Epithelial cell of prostate (primary cell): Measurements from ENCODE around the gene NCLN.
"Not testable (repeated sequence)": the region's sequence is repeated elsewhere in the genome, so short reads cannot be mapped to it uniquely, and the experiment has no call there.

Experiments used
- DNase-seq: peaks from one replicate; pipeline ENCODE4 v3.0.0-alpha.2; 2011; ENCODE audit warnings: low read depth, low spot score
- H3K27ac ChIP-seq: fragments of 450-650 bp; 2 replicates; pipeline ENCODE4 v1.5.1; 2017; ENCODE audit warnings: mild to moderate bottlenecking

The NCLN gene

DNA sequence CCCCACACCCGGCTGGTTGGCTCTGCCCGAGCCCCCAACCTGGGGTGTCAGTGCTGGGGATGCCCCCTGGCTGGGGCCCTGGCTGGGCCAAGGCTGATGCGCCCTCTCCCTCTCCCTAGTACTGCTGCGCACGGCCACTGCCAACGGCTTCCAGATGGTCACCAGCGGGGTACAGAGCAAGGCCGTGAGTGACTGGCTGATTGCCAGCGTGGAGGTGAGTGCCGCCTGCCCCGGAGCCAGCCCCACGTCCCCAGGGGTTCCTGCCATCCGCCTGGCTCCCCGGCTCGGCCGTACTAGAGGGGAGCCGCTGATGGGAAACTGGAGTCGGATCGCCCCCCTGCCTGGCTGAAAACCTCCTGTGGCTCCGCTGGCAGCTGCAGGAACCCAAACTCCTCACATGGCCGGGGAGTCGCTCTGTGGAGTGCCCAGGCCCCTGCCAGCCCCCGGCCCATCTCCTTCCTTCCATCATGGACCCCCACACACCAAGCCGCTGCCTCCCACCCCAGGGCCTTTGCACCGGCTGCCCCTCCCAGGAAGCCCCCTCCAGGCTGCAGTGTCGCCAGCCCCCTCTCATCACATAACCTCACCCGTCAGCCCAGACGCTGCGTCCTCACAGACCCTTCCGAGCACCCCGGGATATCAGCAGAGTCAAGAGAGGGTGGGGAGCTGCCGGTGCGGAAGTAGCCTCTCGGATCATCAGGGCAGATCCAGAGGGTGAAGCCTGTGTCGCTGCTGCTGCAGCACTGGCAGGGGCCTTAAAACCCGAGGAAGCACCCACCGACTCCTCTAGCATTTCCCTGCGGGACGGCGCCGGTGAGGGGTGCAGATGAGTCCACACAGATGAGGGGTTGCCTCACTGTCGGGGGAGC lies 10.6 kb downstream of the NCLN start:
- DNase-seq, result no peak
- no peak overlapping the region for H3K27ac ChIP-seq

DNA sequence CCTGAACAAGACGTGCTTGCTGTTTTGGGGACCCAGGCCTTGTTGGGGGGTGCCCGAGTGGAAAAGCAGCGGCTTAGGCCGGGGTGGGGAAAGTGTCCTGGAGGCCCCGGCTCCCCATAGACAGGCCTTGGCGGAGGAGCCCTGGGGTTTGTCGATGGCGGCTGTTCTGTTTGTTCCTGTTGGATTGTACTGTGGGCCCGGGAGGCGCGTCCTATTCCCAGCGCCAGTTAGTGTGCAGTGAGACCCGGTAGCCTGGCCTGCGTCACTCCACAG lies 11.1 kb downstream of the NCLN start:
- no peak for DNase-seq
- H3K27ac ChIP-seq, result no peak overlapping the region

DNA sequence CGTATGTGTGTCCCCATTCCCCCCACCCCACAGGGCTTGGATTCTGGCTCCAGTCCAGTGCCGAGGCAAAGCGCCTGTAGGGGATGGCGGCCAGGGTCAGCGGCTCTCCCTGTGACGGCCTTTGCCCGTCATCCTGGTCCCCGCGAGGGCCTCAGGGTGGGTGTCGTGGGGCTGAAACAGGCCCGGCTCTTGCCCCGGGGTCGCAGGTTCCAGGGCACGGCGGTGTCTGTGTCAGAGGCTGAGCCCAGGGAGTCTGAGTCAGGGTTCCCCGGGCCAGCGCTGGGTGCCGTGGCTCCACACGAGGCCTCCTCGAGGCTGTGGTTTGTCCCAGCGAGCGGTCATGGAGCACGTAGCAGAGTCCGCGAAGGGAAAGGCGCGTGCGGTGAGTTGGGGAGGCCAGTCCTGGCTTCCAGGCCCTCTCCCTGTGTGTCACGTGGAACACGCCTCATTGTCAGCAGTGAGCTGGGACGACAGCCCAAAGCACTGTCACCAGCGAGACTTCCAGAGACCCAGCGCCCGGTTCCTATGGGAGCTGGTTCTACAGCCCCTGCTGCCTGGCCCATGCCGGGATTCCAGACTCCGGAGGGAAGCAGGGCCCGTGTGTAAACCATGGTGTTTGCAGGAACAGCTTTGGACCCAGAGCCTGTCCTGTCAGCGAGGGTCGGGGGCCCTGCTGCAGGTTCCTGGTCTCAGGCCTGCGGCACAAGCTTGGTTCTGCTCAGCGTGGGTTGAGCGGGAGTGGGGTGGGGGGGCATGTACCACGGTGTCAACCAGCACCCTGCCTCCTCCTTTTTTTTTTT lies 13.4 kb downstream of the NCLN start:
- no peak overlapping the region for H3K27ac ChIP-seq
- DNase-seq, result no peak

DNA sequence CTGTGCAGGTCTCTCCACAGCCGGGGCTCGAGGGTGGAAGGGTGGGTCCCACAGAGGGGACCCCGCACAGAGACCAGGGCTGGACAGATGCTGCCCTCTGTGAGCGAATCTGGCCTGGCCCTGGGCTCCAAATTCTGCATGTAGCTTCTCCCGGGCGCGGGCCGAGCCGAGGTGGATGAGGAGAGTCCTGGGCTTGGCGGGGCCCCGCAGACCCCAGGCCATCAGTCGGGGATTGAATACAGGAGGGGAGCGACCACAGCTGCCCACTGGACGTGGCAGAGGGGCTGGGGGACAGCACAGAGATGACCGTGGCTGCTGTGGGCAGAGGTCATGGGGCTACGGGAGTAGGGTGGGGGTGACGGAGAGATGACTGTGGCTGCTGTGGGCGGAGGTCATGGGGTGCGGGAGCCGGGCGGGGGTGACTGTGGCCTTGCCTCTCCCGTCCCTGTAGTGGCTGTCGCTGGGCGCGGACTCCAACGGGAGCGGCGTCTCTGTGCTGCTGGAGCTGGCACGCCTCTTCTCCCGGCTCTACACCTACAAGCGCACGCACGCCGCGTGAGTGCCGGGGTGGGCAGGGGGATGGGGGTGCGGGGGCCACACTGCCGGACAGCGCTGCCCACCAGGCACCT lies 15.5 kb downstream of the NCLN start:
- no peak overlapping the region for H3K27ac ChIP-seq
- DNase-seq, result no peak

DNA sequence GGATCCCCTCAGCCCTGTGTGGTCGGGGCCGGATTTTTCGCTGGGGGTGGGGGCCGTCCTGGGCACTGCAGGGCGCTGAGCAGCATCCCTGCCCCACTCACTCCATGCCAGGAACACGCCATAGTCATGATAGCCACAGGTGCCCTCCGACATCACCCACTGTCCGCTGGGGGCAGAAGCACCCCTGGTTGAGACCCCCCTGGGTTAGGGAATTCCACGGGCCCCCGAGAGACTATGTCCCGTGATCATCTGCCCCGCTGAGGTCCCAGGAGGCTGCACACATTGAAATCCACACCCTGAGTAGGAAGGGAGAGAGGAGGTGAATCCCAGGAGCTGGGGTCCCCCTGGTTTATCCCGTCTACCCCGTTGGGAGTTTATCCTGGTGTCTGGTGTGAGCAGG lies 16.2 kb downstream of the NCLN start:
- no peak overlapping the region for H3K27ac ChIP-seq
- DNase-seq, result no peak

DNA sequence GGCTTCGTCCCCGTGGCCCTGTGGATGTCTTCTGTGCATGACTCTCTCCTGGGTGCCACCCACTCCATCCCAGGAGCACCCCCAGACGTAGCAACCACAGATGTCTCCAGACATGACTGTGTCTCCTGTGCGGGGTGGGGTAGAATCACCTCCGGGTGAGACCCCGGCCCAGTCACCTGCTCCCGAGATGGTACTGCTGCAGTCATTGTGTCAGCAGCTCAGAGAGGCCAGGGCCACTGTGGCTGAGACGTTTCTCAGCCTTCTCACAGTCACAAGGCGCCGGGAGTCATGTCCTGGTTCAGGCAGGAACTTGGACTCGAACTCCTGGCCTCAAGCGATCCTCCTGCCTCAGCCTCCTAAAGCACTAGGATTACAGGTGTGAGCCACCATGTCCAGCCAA lies 16.6 kb downstream of the NCLN start:
- DNase-seq, result no peak
- H3K27ac ChIP-seq, result no peak overlapping the region

DNA sequence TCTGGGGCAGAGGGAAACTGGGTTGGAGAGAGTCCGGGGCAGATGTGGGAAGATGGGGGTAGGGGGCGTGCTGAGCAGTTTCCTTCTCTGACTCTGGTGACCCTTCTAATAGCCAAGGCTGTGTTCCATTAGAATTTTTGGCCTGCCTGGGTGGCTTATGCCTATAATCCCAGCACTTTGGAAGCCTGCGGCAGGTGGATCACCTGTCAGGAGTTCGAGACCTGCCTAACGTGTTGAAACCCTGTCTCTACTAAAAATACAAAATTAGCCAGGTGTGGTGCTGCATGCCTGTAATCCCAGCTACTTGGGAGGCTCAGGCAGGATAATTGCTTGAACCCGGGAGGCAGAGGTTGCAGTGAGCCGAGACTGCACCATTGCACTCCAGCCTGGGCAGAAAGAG lies 17.2 kb downstream of the NCLN start:
- not testable (repeated sequence) for H3K27ac ChIP-seq, DNase-seq

DNA sequence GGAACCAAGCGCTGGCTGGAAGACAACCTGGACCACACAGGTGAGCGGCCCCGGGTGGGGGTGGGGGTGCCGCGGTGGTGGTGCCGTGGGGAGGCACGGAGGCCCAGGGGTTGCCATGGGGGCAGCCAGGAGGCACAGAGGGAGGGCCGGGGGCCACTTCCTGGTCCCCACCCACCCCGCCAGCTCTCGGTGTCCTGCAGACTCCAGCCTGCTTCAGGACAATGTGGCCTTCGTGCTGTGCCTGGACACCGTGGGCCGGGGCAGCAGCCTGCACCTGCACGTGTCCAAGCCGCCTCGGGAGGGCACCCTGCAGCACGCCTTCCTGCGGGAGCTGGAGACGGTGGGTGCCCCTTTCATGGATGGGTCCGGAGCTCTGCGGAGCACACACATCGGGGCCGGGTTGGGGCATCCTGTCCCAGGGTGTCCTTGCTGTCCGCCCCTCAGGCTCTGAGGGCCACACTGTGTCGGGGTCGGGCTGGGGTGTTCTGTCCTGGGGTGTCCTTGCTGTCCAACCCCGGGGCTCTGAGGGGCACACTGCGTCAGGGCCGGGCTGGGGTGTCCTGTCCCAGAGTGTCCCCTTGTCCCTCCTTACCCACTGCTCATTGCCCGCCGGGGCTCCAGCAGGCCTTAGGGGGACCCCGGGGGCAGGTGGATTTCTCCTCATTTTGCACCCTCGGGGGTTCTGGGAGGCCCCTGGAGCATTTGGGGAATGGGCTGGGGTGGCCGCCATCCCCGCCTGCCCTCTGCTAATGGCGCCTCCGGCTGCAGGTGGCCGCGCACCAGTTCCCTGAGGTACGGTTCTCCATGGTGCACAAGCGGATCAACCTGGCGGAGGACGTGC lies 18.3 kb downstream of the NCLN start:
- no peak for DNase-seq
- no peak overlapping the region for H3K27ac ChIP-seq

DNA sequence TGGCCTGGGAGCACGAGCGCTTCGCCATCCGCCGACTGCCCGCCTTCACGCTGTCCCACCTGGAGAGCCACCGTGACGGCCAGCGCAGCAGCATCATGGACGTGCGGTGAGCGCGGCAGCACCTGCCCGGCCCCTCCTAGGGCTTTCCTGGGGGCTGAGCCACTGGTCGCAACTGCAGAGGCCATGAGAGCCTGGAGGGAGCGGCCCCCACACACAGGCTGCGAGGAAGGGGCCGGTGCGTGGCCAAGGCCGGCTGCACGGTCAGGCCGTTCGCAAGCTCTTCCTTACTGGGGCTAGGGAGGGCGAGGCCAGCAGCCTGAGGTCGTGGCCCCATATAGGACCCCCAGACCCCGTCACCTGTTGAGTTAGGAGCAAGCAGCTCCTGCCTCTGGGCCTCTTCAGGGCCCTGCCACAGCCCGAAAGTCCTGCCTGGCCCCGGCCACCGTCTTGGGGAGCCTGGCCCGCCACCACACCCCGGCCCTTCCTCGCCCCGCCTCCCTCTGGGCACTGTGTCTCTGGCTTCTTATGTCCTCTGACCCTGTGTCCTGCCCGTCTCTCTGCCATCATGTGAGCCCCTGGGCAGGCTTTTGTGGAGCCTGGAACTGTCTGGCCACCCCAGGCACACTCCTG lies 19.0 kb downstream of the NCLN start:
- DNase-seq, result no peak
- no peak overlapping the region for H3K27ac ChIP-seq

DNA sequence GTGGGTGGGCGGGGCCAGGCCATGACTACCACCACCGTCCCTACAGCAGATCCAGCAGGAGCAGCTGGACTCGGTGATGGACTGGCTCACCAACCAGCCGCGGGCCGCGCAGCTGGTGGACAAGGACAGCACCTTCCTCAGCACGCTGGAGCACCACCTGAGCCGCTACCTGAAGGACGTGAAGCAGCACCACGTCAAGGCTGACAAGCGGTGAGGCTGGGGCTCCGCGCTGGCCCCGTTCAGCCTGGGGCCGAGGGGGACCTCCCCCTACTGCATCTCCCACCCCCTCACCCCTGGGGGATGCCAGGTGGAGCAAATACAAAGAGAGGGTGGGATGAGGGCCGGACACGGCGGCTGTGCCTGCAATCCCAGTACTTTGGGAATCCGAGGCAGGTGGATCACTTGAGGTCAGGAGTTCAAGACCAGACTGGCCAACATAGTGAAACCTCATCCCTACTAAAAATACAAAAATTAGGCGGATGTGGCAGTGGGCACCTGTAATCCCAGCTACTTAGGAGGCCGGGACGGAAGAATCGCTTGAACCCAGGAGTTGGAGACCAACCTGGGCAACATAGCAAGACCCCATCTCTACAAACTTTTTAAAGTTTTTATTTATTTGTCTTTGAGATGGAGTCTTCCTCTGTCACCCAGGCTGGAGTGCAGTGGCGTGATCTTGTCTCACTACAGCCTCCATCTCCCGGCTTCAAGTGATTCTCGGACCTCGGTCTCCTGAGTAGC lies 20.7 kb downstream of the NCLN start:
- no peak overlapping the region for H3K27ac ChIP-seq
- no peak for DNase-seq

DNA sequence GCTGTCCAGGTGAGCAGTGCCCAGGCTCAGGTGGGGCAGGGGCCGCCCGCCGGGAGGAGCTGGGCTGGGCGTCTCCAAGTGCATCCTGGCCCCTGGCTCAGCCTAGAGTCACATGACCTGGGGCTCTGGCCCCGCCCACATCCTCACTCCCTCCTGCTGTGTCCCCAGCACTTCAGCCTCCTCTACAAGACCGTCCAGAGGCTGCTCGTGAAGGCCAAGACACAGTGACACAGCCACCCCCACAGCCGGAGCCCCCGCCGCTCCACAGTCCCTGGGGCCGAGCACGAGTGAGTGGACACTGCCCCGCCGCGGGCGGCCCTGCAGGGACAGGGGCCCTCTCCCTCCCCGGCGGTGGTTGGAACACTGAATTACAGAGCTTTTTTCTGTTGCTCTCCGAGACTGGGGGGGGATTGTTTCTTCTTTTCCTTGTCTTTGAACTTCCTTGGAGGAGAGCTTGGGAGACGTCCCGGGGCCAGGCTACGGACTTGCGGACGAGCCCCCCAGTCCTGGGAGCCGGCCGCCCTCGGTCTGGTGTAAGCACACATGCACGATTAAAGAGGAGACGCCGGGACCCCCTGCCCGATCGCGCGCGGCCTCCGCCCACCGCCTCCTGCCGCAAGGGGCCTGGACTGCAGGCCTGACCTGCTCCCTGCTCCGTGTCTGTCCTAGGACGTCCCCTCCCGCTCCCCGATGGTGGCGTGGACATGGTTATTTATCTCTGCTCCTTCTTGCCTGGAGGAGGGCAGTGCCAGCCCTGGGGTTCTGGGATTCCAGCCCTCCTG lies 21.9 kb downstream of the NCLN start:
- DNase-seq, result no peak
- no peak overlapping the region for H3K27ac ChIP-seq

DNA sequence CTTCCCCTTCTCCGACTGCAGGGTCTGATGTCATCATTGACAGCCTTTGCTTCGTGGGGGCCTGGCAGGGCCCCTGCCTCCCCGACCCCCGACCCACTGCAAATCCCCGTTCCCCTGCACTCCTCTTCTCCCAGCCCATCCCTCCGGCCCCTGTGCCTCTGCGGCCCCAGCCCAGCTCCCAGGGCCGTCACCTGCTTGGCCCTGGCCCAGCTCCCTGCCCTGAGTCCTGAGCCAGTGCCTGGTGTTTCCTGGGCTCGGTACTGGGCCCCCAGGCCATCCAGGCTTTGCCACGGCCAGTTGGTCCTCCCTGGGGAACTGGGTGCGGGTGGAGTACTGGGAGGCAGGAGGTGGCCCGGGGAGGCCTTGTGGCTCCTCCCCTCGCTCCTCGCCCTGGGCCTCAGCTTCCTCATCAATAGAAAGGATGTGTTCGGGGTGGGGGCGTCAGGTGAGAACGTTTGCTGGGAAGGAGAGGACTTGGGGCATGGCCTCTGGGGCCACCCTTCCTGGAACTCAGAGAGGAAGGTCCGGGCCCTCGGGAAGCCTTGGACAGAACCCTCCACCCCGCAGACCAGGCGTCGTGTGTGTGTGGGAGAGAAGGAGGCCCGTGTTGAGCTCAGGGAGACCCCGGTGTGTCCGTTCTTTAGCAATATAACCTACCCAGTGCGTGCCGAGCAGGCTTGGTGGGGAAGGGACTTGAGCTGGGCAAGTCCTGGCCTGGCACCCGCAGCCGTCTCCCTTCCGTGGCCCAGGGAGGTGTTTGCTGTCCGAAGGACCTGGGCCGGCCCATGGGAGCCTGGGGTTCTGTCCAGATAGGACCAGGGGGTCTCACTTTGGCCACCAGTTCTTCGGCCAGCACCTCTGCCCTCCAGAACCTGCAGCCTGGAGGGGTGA lies 22.8 kb downstream of the NCLN start:
- no peak for DNase-seq
- no peak overlapping the region for H3K27ac ChIP-seq

DNA sequence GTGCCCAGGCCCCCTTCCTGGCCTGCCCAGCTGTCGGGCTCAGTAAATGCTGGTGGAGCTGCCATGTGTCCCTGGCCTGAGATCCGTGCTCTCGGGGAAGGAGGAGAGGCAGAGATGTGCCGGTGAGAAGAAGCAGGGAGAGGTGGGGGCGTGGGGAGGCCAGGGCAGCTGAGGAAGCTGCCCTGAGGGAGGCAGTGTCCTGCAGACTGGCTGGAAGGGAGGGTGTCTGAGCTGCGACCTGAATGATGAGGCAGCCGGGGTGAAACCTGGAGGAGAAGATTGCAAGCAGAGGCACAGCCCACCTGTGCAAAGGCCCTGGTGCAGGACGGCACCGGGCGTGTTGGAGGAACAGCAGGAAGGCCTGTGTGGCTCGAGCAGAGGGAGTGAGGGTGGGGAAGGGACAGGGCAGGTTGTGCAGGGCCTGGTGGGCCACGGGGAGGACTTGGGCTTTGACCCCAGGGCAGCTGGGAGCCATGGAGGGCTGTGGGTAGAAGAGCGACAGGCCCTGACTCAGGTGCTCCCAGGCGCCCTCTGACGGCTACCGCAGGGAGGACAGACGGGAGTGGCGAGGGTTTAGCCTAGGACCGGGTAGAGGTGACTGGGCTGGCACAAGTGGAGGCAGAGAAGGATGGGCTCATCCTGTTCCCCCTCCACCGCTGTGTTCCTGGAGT lies 24.8 kb downstream of the NCLN start:
- no peak for DNase-seq
- no peak overlapping the region for H3K27ac ChIP-seq

DNA sequence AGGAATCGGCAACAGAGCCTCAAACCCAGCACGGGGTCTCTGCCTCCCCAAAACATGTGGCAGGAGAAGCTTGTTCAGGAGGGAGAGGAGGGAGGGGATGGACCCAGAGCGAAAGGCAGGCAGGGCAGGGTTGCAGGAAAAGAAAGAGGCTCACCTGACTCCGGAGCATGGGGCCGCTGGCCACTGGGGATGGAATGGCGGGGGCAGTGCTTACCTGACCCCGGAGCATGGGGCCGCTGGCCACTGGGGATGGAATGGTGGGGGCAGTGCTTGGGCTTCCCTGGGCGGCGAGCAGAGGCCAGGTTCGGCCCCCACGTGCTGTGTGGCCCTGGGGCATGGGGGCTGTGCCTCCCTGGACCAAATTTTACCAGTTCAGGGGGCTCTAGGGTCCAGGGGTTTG lies 25.5 kb downstream of the NCLN start:
- DNase-seq, result no peak
- H3K27ac ChIP-seq, result no peak overlapping the region

DNA sequence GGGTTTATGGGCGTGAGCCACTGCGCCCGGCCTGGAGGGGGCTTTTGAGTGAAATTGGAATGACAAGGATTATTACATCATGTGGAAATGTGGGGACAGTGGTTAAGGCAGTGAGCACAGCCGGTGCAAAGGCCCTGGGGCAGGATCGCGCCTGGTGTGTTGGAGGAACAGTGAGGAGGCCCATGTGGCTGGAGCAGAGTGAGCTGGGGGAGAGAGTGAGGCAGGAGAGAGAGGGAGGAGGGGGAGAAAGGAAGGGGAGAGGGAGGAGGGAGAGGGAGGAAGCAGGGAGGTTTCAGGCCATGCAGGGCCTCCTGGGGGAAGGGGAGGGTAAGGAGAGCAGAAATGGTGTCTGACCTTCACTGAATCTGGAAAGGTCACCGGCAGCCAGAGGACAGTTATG lies 27.4 kb downstream of the NCLN start:
- no peak for DNase-seq

DNA sequence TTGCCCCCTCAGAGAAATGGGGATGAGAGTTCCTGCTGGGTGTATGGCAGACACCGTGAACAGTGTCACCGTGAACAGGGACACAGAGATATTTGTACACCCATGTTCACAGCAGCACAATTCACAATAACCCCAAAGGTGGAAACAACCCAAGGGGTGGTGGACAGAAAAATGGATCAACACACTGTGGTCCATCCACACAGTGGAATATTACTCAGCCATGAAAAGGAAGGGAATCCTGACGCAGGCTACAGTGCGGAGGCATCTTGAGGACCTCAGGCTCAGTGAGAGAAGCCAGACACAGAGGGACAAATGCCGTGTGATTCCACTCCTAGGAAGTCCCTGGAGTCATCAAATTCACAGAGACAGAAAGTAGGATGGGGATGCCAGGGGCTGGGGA lies 31.1 kb downstream of the NCLN start:
- no peak overlapping the region for H3K27ac ChIP-seq
- DNase-seq, result no peak

More for the DNA sequence above, 27.4 kb downstream of the NCLN start:
- H3K27ac ChIP-seq, result no peak overlapping the region

DNA sequence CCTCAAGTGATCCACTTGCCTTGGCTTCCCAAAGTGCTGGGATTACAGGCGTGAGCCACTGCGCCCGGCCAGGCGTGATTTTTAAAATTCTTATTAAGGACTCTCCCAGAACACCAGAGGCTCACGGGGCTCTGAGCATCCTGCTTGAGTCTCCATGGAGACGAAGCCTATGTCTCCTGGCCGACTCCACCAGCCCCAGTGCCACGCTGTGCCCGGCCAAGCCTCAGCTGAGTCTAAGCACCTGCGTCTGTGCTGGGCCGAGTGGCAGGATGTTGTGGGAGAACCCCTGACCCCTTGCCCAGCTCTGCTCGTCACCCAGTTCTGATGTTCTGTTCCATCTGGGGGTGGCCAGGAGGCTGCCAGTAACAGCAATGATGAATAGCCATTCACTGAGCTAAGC lies 34.8 kb downstream of the NCLN start:
- no peak for DNase-seq
- no peak overlapping the region for H3K27ac ChIP-seq
